Choroid plexus epithelial cell (primary cell): ENCODE data around the gene CCDC9B.

Experiments used
- DNase-seq: peaks from one replicate; pipeline ENCODE4 v3.0.0-alpha.2; 2010; ENCODE audit warnings: low read depth
- H3K4me3 ChIP-seq: 2 replicates; pipeline ENCODE4 v1.5.1; 2011; ENCODE audit warnings: low read depth, mild to moderate bottlenecking, control low read depth, low read length, moderate library complexity
- CTCF ChIP-seq: conservative IDR thresholded peaks from 2 replicates; pipeline ENCODE4 v1.5.1; 2011; ENCODE audit warnings: low read depth, mild to moderate bottlenecking, control low read depth, inconsistent platforms, low read length, moderate library complexity

CCDC9B gene

GRCh38 chr15:40349163-40349562 lies 8.4 kb upstream of the CCDC9B start:
- DNase-seq = no peak
- no peak for TF ChIP-seq CTCF
- no peak overlapping the region for H3K4me3 ChIP-seq

- no peak overlapping the region for H3K4me3 ChIP-seq
- no peak for TF ChIP-seq CTCF
- no peak for DNase-seq
Observed at GRCh38 chr15:40348474-40348870, 7.7 kb upstream of the CCDC9B start.

GRCh38 chr15:40347559-40348473 lies 7.1 kb upstream of the CCDC9B start:
- TF ChIP-seq CTCF = no peak
- no peak for DNase-seq
- H3K4me3 ChIP-seq = no peak overlapping the region

- DNase-seq = no peak
- no peak overlapping the region for H3K4me3 ChIP-seq
- no peak for TF ChIP-seq CTCF
Observed at GRCh38 chr15:40346579-40347558, 6.1 kb upstream of the CCDC9B start.

- no peak for TF ChIP-seq CTCF
- H3K4me3 ChIP-seq = no peak overlapping the region
- no peak for DNase-seq
Observed at GRCh38 chr15:40345867-40346578, 5.3 kb upstream of the CCDC9B start.

GRCh38 chr15:40345225-40345866 lies 4.6 kb upstream of the CCDC9B start:
- no peak for DNase-seq
- H3K4me3 ChIP-seq = no peak overlapping the region
- TF ChIP-seq CTCF = no peak
